ENCODE measurements around the gene PAK2.
"Not testable (repeated sequence)": the region's sequence is repeated elsewhere in the genome, so short reads cannot be mapped to it uniquely, and the experiment has no call there.

PAK2 gene

DNA sequence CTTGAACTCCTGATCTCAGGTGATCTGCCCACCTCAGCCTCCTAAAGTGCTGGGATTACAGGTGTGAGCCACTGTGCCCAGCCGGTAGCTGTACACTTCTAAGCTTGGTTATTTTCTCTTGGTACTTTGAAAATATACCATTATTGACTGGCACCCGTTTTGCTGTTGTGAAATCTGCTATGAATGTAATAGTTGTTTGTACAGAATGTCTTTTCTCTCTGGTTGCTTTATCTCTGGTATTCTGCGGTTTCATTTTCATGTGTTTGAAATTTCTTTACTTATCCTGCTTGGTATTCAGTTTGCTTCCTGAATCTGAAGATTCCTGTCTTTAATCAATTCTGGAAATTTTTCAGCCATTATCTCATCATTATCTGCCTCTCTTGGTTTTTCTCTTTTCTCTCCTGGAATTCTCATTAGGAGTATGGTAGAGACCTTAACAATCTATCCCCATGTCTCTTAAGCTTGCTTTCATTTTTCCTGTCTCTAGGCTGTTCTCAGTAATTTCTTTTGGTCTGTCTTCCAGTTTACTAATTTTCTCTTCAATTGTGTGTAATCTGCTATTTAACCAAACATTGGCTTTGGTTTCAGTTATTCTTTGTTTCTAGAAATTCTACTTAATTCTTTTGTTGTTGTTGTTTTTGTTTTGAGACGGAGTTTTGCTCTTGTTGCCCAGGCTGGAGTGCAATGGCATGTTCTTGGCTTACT is 2.8 kb upstream of the PAK2 start:
- no peak for DNase-seq (ENCODE audit: low spot score)

DNA sequence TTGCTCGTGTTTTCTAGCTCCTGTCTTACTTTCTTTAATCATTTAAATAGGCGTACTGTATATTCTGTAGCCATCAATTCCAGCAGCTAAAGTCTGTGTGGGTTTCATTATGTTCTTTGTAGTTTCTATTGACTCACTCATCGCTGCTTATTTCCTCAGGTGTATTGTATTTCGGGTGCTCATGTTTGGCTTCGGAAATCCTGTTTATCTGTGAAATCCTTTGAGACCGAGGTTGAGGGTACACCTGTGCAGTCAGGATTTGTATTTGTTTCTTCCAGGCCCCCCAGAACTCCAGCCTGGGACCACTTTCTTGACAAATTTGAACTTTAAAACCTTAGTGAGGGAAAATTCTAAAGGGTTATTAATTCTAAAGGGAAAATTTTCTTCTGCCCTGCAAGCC is 2.0 kb upstream of the PAK2 start:
- no peak for DNase-seq (ENCODE audit: low spot score)

DNA sequence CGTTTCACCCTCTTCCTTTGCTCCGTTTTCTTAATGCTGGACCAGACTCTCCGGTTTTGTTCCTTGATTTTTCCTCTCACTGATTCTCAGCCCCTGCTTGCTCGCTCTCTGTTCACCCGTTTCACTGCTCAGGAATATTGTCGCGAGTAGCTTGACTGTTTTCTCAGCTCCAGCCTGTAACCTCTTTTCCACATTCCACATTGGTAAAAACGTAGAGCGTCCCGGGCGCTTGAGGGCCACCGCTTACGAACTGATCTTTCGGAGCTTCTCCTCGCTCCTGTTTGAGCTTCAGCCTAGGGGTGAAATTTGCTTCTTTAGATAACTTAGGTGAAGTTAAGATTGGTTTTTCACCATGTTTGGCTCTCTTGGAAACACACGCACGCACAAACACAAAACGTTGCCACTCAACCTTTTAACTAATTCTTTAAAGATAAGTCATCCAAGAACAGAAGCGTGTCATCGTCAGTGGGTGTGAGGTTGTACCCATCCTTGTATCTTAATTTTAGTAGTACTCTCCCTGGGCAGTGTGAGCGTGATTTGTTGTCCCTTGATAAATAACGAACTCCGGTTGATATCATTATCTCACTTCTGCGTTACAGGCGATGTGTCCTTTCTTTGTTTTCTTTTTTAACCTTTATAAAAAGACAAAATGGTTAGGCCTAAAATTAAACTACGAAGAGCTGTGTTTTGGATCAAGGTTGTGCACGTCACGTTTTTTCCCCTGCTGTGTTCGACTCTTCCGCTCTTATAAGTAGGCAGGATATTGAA is 1.0 kb downstream of the PAK2 start:
- DNase-seq (ENCODE audit: low spot score) = peak; percentile 51

DNA sequence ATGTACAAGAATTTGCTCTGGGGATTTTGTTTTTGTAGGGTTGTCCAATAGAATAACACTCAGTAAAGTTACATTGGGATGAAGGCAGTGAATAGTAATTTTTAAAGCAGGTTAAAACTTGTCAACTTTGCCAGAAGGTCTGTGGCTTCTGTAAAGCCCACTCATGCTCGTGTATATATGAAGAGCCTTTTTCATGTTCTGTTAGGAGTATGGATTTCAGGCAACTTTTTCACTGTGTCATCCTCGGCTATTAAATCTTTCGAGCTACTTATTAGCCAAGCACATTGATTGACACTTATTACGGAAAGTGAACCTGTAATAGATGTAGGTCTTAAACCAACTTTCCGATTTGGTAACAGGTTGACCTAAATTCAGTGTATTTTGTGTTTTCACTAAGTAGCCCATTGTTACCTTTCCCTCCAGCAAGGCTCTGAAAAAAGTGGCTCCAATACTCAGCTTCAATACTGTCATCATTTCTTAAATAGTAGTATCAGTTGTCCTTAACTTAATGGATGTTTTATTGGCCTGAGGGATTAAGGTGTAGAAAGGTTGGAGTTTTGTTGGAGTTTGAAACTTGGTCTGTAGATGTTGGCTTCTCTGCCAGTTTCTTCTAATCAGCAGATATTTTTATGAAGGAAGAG is 1.7 kb downstream of the PAK2 start:
- DNase-seq (ENCODE audit: low spot score) = no peak

DNA sequence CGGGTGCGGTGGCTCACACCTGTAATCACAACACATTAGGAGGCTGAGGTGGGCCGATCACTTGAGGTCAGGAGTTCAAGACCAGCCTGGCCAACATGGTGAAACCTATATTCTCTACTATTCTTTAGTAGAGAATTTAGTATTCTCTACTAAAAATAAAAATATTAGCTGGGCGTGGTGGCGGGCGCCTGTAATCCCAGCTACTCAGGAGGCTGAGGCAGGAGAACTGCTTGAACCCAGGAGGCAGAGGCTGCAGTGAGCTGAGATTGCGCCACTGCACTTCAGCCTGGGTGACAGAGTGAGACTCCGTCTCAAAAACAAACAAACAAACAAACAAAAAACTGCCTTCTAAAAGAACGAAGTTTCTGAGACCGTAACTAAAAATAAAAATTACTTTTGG is 3.9 kb downstream of the PAK2 start:
- not testable (repeated sequence) for DNase-seq (ENCODE audit: low spot score)

DNA sequence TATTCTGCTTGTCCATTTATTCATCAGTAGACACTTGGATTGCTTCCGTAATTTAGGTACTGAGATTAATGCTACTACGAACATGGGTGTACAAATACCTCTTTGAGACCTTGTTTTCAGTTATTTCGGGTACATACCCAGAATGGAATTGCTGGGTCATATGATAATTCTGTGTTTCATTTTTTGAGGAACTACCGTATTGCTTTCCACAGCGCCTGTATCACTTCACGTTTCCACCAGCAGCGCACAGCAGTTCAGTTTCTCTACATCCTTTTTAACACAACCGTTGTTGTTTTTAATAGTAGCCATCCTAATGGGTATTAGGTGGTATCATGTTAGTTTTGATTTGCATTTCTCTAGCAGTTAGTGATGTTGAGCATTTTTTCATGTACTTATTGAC is 9.5 kb downstream of the PAK2 start:
- no peak for DNase-seq (ENCODE audit: low spot score)

DNA sequence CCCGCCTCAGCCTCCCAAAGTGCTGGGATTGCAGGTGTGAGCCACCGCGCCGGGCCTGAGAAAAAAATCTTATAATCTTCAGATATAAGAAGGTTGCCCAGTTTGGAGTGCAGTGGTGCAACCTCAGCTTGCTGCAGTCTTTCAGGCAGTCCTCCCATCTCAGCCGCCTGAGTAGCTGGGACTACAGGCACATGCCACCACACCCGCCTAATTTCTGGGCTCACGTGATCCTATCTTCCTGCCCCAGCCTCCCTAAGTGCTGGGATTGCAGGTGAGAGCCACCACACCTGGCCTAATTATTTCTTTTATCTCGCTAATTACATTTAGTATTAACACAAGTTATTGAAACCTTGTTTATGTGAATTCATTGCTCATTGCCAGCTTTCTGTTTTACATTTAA is 13.5 kb downstream of the PAK2 start:
- no peak for DNase-seq (ENCODE audit: low spot score)

DNA sequence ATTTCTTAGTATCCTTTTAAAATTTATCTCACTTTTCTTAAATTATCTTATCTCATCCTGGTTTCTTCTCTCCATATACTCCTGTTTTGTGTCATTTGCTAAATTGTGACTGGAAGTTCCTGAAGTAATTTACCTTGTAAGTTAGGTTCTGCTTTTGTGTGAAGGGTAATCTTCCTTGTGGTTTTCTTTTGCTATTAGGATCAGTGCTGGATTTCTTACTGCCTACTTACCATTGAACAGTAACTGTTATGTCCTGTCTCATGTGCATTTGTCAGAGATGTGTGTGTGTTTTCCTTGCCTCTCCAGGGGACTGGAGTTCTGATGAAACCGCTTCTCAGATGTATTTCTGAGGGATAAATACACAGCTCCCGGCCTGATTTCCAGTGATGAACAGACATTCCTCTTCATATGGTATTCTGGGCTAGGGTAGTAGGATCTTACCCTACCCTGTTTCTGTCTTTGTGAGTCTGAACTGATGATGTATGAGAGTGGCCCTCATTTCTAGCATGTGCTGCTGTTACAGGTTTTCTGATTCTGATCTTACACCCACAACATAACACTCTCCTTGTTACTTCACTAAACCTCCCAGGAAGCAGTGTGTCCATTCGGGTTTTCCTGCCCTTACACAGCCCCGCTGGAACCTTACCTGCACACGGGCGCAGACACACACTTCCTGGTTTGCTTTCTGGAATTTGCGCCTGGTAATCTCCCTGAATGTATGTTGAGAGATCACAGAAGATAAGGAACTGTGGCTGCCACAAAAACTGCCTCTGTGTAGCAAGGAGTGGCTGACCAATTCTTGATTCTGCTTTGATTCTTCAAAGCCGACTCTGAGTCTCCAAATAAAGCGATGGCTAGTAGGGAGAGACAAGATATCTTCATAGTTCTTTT is 14.7 kb downstream of the PAK2 start:
- DNase-seq (ENCODE audit: low spot score) = no peak

DNA sequence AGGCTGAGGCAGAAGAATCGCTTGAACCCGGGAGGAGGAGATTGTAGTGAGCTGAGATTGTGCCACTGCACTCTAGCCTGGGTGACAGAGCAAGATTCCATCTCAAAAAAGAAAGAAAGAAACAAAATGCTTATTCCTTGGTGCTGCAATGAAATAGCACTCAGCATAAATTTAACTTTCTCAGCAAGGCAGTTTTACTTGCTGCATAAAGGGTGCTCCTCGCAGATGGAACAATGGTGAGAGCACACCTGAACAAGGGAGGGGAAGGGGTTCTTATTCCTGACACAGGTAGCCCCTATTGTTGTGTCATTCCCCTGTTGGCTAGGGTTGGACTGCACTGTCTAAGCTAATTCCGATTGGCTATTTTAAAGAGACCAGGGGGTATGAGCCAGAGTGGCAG is 17.1 kb downstream of the PAK2 start:
- no peak for DNase-seq (ENCODE audit: low spot score)

DNA sequence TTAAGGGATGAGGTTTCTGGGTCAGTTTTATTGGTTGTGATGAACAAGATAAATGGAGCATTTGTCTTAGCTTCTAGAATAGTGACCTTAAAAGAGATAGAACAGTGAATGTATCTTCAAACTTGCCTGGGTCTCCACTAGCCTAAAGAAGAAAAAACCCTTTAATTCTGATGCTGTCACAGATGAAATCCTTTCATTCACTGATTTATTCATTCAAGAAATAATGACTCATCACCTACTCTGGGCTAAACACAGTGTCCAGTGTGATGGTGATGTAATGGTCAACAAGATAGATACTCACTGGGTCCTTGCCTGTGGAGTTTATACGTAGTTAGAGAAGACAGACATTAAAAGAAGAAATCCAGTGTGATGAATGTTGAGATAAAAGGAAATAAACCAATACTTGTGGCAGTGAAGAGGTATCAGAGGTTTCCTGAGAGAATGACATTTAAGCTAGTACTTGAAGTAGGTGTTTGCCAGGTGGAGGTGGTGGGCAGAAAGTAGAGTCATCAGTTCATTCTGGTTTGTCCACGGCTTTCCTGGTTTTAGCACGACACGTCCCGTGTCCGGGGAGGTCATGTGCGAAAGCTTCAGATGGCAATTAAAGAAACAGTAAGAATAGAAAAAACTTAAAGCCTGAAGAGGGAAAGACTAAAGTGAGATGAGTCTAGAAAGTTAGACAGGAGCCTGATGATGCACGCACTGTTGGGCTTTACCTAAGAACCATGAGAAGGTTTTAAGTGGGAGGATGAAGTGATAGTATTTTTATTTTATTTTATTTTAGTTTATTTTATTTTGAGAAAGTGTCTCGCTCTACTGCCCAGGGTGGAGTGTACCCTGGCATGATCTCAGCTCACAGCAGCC is 18.5 kb downstream of the PAK2 start:
- DNase-seq (ENCODE audit: low spot score) = peak; percentile 45

DNA sequence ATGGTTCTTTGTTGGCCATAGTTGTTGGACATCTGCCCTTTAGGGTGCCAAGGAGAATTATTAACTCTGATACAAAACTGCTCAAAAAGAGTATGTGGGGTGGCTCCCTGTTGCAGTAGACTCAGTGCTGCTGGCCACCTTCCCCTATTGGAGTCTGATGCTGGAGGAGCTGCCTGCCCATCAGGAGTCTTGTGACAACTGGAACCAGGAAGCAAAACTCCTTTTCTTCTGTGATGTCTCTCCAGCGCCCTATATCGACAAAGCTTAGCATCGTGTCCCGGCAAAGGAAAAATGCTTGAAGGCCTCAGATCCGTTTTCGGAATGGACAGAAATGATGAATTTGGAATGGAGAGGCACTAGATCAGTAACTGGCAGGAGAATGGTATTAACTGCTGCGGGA is 23.5 kb downstream of the PAK2 start:
- peak; percentile 60 for DNase-seq (ENCODE audit: low spot score)

DNA sequence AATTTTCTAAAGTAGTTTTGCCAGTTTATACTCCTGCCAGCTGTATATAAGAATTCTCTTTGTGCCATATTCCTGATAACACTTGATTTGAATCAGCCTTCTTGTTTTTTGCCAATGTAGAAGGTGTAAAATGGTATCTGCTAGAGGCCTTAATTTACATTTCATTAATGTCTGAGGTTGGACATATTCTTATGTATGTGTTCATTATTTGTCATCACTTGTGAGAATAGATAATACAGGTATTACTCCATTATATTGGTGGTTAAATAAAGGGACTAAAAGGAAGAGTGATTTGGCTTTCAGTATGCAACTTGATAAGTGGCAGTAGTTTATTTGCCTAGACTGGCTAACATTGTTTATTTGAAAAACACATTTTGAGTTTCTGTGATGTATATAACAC is 25.8 kb downstream of the PAK2 start:
- DNase-seq (ENCODE audit: low spot score) = no peak

DNA sequence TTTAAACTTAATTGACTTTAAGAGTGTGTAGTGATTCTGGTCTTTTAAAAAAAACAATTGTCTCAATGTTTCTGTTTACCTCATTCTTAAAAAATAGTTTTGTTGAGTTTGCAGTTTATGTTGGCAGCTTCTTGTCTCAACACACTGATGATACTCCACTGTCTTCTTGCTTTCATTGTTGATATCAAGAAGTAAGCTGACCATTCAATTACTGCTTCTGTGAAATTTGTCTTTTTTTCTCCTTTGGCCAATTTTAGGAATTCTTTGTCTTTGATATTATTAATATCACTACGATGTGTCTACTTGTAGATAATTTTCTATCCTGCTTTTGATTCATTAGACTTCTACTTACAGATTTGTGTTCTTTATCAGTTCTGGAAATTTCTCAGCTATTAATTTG is 31.4 kb downstream of the PAK2 start:
- DNase-seq (ENCODE audit: low spot score) = no peak

DNA sequence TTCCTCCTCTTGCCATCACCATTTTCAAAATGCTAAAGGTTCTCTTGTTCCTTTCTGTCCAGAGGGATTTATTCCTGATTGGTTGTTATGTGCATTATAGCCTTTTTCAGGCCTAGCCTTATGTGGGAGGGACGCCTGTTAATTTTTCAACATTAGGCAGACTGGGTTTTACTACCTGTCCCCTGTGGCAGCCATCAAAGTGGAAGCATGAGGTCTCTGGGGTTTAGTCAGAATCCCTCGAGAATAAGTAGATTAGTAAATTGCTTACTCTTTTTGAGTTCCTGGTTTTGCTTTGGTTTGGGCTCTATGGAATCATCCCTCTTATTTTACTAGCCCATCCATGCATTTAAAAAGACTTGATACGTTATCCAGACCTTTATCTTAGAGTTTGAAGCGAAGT is 32.4 kb downstream of the PAK2 start:
- DNase-seq (ENCODE audit: low spot score) = no peak

DNA sequence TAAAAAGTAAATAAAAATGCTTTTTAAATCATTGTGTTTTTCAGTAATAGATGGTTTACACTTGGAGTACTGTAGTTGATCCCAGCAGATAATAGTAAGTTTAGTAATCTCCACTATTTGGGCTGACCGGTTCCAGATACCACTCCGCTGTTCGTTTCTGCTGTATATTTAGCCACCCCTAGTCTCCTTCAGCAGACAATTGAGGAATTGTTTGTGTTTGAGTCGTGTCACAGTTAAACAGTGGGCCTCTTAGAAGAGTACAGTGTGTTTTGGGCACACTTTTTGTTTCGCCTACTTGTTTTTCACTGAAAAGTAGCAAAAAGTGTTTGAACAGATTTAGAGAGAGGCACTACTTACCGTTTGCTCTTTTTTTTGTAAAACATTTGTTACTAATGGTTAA is 33.2 kb downstream of the PAK2 start:
- peak; percentile 78 for DNase-seq (ENCODE audit: low spot score)

DNA sequence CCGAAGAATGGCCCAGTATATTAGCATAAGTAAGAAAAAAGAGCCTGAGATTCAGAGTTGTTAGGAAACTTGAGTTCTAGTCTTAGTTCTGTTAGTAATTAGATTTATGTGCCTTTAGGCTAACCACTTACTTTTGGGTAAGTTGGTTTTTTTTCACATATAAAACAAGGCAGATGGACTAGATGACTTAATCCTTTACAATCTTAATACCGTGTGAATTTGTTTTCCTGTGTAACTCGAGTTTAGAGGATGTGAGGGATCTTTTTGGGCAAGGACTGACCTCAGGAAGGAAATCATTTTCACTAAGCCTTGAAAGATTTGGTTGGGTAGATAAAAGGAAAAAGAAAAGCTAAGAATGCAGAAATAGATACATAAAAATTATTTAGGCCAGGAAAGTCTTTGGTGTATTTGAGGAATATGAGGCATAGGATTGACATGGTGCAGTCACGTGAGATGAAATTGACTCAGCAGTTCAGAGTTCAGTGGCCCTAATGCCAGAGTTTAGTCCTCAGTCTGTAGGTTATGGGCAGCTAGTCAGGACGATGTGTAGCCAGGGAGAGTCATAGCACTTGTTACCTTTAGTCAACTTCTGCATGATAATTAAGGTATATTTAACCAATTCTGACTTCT is 34.6 kb downstream of the PAK2 start:
- no peak for DNase-seq (ENCODE audit: low spot score)

DNA sequence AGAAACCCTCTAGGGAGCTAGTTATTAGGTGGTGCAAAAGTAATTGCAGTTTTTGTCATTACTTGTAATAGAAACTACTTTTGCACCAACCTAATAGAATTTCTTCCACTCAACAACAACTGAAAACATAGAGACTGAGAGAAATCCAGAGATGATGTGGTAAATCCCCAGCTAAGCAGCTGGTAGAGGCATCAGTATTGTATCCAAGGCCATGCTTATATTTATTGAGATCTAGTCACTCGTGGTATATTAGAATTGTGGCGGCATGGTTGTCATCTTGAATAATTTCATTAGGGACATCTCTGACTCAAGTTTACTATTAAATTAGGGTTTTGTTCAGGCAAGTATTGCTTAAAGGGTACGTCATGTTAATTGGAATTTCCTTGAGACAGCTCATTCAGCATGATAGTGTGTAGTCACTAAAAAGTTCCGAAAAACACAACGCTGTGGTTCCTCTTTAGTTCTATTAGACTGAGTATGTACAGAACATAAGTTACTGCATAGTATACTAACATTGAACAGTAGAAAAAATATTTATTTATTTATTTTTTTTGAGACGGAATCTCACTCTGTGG is 35.3 kb downstream of the PAK2 start:
- DNase-seq (ENCODE audit: low spot score) = no peak

DNA sequence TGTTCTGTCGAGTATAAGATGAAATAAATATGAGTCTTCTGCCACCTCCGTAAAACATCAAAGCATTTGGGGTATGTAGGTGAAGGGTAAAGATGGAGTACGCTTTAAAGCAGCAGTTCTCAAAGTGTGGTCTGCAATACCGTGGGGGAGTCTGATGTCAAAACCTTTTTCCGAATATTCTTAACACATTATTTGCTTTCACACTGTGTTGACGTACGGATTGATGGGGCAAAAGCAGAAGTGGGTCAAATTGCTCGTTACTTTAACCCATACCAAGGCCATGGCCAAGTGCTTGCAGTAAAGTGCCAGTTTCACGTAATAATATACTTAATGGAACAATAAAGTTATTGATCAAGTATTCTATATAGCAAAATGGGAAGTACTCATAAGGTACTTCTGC is 36.3 kb downstream of the PAK2 start:
- no peak for DNase-seq (ENCODE audit: low spot score)

DNA sequence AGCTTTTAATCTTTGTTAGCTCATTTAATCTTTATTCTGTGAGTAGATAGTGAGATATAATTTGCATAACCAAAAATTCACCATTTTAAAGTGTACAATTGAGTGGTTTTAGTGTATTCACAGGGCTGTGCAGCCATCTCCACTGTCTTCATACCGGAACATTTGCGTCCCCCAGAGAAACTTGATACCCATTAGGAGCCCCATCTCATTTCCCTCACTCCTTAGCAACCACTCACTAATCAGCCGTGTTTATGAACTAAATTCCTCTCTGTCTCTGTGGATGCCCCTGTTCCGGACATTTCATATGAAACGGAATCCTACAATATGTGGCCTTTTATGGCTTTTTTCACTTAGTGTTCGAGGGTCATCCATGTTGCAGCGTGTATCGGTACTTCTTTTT is 38.2 kb downstream of the PAK2 start:
- DNase-seq (ENCODE audit: low spot score) = no peak

DNA sequence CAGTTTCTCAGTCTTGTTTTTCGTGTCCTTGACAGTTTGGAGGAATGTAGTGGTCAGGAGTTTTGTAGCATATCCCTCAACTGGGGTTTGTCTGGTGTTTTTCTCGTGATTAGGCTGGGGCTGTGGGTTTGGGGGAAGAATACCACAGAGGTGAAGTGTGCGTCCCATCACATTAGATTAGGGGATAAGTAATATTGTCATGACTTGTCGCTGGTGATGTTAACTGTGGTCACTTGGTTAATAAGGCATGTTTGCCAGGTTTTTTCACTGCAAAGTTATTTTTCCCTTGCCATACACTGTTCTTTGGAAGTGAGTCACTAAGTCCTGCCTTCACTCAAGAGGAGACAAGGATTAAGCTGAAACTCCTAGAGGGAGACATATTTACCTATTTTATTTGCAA is 39.1 kb downstream of the PAK2 start:
- no peak for DNase-seq (ENCODE audit: low spot score)

DNA sequence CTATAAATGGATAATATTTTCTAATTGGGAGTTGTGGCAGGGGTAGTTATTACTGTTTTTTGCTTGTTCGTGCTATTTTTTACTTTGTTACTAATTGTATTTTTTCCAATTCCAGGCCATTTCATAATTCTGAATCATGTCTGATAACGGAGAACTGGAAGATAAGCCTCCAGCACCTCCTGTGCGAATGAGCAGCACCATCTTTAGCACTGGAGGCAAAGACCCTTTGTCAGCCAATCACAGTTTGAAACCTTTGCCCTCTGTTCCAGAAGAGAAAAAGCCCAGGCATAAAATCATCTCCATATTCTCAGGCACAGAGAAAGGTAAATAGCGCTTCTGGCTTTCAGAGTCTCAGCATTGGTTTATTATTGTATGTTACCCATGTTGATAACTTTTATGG is 42.9 kb downstream of the PAK2 start:
- DNase-seq (ENCODE audit: low spot score) = no peak

All from Ammon's horn (tissue), 1 donor.